Superior temporal gyrus (tissue), 1 donor: ENCODE measurements around the gene TMEM98.
"Not testable (repeated sequence)": the region's sequence is repeated elsewhere in the genome, so short reads cannot be mapped to it uniquely, and the experiment has no call there.

Source experiments
- DNase-seq: peaks from one replicate; pipeline ENCODE4 v3.0.0-alpha.2; 2016; ENCODE audit errors: extremely low spot score

TMEM98 gene

DNA sequence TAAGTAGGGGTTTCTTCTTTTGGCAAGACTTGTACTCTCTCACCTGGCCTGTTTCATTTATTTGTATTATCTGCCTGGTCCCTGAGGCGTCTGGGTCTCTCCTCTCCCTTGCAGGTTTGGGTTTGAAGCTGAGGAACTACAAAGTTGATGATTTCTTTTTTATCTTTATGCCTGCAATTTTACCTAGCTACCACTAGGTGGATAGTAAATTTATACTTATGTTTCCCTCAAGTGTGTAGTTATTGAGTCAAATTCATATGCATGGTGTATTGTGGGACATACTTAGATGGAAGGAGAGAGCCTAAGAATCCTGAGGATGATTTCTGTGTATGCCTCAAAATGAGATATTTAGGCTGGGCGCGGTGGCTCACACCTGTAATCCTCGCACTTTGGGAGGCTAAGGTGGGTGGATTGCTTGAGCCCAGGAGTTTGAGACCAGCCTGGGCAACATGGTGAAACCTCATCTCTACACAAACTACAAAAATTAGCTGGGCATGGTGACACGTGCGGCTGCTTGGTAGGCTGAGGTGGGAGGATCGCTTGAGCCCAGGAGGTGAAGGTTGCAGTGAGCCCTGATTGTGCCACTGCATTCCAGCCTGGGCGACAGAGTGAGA is 13.6 kb downstream of the TMEM98 start:
- DNase-seq: no peak

DNA sequence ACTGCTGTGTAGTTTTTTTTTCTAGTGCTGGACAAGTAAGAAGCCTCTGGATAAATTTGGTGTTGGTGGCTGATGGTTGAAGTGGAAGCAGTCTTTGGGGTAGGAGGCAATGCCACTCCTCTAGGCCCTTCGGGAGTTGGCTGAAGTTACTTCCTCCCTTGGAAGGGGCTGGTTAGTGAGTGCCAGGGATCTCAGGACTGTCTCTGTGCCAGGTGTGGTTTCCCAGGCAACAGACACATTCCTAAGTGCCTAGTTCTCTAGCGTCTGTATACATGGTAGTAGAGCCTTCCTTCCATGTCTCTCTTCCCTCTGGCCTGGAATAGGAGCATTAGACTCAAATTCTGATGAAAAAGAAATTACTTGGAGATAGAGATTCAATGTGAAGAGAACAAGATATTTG is 15.3 kb downstream of the TMEM98 start:
- no peak for DNase-seq

DNA sequence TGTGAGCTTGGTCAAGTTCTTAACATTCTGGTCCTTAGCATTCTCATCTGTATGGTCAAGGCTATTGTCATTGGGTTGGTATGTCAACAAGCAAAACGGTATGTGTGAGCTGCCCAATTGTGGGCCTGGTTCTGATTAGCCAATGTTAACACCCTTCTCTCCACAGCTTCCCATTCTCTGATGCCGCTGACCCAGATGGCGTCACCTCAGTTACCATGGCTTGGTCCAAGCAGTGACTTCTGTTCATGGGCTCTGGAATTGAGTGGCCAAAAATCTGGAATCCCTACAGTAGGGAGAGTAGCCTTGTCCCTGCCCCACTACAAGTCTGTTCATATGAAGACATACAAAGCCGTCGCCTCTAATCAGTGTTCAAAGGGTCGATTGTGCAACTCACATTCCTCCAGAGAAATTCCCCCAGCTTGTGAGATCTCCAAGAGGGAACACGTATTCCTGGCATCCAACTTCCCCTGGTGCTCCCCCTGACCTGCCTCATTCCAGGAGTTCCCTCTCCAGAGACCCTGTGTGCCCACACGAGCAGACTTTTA is 15.8 kb downstream of the TMEM98 start:
- no peak for DNase-seq

DNA sequence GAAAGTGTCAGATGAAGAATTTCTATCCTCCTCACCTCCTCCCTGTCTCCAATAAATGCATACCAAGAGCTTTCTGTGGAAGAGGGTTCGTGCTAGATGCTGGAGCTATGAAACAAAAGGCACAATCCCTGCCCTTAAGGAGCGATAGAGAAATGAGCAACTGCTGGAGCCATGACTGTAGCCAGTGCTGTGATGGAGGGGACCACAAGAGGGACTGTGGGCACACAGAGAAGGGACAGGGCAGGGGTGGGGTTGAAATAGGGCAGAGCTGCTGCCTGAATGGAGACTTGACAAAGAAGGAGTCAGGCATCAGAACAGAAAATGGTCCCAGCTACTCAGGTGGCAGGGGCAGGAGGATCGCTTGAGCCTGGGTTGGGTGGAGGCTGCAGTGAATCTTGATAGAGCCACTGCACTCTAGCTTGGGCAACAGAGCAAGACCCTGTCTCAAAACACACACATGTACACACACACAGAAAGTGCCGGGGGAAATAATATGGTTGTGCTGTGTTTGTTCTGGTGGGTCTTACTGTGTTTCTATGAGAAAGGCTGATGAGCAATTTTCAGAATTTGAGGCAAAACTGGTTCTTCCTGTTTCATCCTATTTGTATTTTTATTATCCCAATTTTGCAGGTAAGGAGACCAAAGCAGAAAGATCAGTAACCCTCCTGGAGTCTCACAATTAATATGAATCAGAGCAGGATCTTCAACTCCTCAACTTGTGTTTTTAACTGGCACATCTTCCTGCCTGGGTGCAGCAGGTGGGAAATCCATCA is 16.5 kb downstream of the TMEM98 start:
- DNase-seq: no peak

DNA sequence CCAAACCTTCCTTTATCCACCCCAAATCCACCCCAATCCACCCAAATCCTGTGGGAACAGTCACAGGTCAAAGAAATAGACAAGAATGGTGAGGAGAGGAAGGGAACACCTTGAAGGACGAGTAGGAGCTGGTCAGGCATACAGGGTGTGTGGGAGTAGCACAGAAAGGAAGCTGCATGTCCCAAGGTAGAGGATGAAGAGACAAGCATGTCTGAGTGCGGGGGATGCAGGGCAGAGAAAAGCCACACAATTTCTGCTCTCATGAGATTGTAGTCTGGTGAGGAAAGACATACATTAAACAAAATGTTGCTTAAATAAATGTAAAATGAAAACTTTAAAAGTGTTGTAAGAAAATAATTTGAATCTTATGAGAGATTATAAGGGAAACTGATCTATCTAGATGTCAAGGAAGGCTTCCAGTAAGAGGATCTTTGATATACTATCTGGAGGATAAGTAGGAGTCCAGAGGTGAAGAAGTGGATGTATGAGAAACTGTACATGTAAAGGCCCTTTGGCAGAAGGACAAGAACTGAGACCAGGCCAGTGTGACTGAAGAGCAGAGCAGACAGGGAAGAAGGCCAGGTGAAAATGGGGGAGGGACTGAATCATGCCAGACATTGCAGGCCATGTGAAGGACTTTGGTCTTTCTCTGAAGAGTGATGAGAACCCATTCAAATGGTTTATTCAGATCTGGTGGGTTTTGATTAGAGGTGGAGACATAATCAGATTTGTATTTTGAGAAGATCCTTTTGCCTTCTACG is 18.6 kb downstream of the TMEM98 start:
- no peak for DNase-seq

DNA sequence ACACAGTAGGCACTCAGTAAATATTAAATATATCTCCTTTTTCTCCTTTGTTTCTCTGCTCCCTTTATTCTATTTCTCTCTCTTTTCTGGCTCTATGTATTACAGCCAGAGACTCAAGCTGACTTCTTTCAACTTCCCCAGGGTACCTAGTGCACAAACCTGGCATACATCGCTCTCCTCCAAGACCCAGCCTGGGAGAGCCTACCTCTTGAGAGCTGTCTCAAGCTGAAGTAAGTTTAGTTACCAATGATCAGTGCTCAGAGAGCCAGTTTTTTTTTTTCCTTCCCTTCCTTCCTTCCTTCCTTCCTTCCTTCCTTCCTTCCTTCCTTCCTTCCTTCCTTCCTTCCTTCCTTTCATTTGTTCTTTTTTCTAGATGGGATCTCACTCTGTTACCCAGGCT is 19.8 kb downstream of the TMEM98 start:
- no peak for DNase-seq

DNA sequence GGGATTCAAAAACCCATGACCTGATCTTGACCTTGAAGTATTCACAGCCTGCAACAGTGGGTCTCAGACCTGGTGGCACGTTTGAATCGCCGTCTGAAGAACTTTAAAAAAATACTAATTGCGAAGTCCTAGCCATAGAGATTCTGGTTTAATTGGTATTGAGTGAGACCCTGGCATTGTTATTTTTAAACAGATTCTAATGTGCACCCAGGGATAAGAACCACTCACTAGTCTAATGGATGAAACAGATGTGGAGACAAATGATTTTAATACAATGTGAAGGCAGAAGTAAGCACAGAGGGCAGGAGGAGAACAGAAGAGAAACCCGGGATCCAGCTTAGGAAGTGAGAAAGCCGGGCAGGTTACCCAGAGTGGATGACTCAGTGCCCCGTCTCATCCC is 21.2 kb downstream of the TMEM98 start:
- DNase-seq: no peak

DNA sequence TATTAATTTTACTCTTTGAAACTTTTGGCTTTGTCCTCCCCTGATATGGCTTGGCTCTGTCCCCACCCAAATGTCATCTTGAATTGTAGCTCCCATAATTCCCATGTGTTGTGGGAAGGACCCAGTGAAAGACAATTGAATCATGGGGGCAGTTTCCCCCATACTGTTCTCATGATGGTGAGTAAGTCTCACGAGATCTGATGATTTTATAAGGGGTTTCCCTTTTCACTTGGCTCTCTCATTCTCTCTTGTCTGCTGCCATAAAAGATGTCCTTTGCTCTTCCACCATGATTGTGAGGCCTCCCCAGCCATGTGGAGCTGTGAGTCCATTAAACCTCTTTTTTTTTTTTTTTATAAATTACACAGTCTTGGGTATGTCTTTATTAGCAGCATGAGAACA is 24.5 kb downstream of the TMEM98 start:
- not testable (repeated sequence) for DNase-seq

DNA sequence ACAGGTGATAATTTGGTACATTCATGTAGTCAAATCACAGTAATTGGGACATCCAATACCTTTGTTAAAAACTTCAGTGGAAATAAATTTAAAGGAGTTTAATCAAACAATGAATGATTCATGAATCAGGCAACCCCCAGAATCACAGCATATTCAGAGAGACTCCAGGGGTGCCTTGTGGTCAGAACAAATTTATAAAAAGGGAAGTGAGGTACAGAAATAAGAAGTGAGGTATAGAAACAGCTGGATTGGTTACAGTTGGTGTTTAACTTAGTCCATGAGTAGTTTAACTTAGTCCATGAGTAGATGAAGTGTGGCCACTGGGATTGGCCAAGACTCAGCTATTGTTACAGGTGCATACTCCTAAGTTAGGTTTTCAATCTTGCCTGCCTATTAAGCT is 25.1 kb downstream of the TMEM98 start:
- no peak for DNase-seq

DNA sequence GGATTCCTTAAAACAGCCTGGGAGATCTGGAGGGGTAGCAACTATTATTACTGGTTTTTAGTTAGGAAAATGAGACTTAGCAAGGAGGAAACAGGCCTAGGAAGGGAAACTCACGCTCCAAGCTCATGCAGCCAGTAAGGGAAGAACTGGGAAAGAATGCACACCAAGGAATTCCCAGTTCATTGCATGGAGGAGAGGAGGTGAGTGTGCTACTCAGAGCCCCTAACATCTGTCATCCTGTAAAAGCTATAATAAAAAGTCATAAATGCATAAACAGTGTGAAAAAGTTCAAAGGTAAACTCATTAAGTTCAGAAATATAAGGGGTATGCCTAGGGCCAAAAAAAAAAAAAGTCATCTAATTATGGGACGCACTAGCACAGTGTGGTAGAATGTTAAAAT is 25.9 kb downstream of the TMEM98 start:
- DNase-seq: no peak

DNA sequence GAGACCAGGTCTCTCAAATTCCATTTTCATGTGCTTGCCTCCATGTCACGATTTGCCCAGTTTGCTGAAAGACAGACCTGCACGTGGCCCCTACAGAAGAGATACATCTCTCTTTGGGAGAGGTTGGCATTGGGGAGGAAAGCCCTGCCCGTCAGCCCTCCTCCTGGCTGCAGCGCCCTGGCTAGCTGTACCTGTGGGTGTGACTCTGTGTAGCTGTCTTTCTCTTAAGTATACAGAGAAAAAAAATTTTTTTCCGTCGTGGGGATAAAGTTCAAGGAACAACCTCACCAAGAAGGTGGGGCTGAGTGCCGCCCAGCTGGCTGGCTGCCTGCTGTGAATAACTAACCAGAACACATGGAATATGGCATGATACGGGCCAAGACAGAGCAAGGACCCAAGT is 26.5 kb downstream of the TMEM98 start:
- DNase-seq: no peak

DNA sequence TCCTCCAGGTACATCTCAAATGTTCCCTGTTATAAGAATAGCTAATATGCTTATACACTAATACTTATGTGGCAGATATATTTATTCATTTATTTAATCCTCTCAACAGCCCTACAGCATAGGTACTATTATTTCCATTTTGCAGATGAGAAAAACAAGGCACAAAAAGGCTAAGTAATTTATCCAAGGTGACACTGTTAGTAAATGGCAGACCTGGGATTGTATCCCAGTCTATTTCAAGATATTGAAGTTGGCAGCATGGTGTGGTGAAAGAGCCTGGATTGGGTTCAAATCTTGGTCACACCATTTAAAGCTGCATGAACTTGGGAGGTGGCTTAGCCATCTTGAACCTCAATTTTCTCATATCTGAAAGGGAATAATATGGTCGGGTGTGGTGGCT is 27.2 kb downstream of the TMEM98 start:
- no peak for DNase-seq

DNA sequence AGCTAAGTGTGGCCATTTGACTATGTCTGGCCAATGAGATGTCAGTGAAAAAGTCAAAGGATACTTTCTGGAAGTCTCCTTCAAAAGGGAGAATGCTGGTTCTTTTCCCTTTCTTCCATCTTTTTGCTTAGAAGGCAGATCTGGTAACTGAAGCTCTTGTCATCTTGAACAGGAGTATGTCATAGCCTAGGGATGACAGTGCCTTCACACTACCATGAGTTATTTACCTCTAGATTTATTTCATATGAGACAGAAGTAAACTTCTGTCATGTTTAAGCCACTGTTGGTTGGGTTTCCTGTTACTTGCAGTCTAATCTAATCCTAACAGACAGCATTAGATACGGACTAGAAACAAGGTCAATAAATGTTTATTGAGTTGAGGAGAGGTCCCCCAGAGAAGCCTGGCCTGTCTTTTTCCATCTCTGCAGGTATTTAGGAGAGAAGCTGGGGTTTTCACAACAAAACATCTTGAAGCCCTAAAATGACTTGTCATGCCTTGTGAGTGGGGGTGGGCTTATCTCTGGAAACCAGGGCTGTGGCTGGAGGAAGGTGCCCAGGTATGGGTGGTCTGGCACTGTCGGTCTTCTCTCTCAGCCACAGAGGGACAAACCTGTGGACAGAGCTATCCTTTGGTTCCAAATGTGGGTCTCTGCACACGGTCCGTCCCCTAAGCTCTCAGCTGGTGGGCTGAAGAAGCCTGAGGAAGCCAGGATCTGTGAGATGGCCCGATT is 28.5 kb downstream of the TMEM98 start:
- DNase-seq: no peak

DNA sequence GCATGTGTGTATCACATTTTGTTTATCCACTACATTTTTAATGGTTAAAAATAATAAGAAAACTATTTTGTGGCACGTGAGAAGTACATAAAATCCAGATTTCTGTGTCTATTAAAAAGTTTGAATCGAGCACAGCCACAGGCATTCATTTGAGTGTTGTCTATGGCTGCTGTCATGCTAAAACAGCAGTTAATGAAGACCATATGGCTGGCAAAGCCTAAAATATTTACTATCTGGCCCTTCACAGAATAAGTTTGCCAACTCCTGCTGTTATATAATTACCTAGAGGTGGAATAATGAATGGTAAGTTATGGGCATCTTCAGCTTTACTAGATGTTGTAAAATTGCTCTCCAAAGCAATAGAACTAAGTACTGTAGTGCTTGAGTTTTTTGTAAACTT is 30.5 kb downstream of the TMEM98 start:
- DNase-seq: no peak

DNA sequence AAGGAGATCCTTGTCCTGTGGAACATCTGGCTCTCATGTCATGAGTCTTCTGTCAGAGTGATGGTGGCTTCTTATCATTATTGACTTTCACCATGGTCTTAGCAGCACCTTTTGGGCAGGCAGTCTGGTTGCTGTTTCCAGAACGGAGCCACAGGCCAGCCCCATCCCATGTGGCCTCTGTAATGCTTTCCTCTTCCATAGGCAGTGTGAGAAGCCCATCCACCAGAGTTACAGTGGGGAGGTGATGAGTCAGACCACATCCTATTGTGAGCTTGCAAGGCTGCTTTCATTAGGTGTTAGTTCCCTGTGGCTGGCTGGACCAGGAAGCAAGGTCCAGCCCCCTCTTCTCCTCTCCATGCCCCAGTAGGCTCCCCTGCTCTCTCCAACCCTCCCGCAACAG is 32.9 kb downstream of the TMEM98 start:
- no peak for DNase-seq

DNA sequence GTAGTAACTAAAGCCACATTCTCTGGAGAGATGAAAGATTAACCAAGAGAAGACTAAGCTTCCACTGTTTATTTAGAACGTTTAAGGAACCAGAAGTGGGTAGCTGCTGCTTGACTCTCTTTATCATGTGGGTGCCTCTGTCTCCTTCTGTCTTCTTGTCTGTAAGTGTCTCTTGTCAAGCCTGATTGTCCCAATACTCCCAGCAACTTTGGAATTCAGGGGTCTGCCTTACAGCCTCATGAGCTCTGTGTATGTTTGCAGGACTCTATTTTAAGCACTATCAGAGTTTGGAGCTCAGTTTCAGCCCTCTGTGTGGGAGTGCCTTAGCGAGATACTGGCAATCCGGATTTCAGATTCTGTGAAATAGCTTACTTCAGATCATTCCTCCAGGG is 34.4 kb downstream of the TMEM98 start:
- DNase-seq: no peak

DNA sequence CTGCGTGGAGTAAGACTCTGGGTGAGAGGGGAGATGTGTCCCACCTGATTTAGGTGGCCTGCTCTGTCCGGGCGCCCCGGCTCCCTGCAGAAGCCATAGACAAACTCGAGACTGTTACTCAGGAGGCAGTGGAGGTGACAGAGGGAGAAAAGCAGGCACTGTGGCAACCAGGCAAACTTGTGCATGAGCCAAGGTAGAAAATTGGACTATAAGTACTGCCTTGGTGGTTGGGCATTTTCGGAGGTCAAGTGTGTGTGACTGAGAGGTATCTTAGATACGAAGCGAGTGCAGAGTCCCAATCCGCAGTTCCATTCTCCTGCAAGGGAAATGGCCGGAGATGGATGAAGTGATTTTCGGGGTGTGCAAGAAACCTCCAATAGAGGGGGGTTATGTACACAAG is 36.6 kb downstream of the TMEM98 start:
- no peak for DNase-seq

DNA sequence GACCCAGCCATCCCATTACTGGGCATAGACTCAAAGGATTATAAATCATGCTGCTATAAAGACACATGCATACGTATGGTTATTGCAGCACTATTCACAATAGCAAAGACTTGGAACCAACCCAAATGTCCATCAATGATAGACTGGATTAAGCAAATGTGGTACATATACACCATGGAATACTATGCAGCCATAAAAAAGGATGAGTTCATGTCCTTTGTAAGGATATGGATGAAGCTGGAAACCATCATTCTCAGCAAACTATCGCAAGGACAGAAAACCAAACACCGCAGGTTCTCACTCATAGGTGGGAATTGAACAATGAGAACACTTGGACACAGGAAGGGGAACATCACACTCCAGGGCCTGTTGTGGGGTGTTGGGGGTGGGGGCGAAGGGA is 41.3 kb downstream of the TMEM98 start:
- DNase-seq: not testable (repeated sequence)

DNA sequence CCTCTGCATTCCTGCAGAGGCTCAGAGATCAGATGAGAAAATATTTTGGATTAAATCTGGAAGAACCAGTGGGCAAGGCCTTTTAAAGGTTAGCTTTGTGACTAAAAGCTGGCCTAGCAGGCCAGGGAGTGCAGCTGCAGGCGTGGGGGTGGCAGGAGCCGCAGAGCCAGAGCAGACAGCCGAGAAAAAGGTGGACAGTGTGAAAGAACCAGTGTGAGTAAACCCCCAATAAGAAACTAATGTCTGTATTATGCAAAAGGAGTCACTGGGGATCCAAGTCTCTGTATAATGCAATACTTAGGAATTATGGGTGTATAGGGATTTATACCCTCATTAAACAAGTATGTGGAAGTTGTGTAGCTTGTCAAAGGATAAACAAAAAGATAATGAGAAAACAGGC is 42.3 kb downstream of the TMEM98 start:
- DNase-seq: no peak

DNA sequence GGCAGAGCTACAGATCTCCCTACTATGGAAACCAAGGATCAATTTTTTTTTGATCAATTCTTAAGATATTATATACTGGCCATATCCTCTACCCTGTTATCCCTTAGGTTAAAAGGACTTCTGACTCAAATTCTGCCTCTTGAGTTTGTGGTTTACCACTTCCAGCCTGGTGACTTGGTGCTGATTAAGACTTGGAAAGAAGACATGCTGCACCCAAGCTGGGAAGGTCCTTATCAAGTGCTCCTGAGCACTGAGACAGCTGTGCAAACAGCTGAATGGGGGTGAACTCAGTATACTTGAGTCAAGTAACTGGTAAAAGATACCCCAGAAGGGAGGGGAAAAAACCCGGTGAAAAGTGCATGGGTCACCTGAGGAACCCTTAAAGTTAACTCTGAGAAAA is 43.2 kb downstream of the TMEM98 start:
- DNase-seq: no peak

DNA sequence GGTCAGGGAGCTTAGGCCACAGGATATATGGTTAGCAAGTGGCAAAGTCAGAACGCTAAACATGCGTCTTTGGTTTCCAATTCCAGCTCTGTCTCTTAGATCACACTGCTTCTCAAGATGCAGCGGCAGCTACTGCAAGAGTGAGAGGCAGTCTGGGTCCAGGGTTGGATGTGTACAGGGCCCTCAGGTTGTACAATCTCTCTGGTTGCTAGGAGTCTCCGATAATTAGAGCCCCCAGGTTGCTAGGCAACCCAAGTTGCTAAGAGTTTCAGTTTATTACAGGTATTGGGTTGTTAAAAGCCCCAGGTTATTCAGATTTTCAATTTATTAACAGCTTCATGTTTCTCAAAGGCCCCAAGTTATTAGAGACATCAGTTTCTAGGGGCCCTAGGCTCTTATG is 48.2 kb downstream of the TMEM98 start:
- no peak for DNase-seq

DNA sequence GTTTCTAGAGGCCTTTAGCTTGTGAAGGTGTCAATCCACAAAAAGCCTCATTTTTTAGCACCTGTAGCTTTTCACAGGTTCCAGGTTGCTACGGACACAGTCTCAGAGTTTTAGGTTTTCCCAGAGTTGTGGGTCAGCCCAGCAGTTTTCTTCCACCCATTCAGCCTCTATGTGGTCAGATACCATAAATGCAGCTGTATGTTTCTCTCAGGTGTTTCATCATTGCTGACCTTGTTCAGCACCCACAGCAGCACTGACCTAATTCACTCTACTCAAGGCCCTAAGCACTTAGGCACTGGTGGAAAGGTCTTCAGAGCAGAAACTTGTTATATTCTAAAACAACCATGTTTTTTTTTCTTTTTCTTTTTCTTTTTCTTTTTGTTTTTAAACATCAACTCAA is 48.7 kb downstream of the TMEM98 start:
- DNase-seq: no peak
